ENCODE data around the gene CMTM7.
A peak's percentile ranks its signal among the peaks of the same experiment; 100 is the strongest.

Gene CMTM7

GRCh38 chr3:32454111-32454510 lies 62.5 kb downstream of the CMTM7 start:
- TF ChIP-seq CTCF (IDR thresholded peaks at IDR 0.05; ENCODE audit: low read depth, low read length) (no peak), MYC (IDR thresholded peaks at IDR 0.05; ENCODE audit: low read depth, low read length) (no peak), POLR2A (IDR thresholded peaks at IDR 0.05; ENCODE audit: extremely low read depth, insufficient read length) (no peak), MAX (IDR thresholded peaks at IDR 0.05; ENCODE audit: low read depth, low read length) (no peak)
- DNase-seq (ENCODE audit: low read depth): no peak
- no peak overlapping the region for H3K4me3 ChIP-seq (ENCODE audit: low read depth, low read length)

GRCh38 chr3:32454731-32455608 lies 63.3 kb downstream of the CMTM7 start:
- no peak overlapping the region for H3K4me3 ChIP-seq (ENCODE audit: low read depth, low read length)
- TF ChIP-seq POLR2A (IDR thresholded peaks at IDR 0.05; ENCODE audit: extremely low read depth, insufficient read length) (no peak), CTCF (IDR thresholded peaks at IDR 0.05; ENCODE audit: low read depth, low read length) (no peak), MYC (IDR thresholded peaks at IDR 0.05; ENCODE audit: low read depth, low read length) (no peak), MAX (IDR thresholded peaks at IDR 0.05; ENCODE audit: low read depth, low read length) (no peak)

GRCh38 chr3:32455609-32456428 lies 64.2 kb downstream of the CMTM7 start:
- no peak overlapping the region for H3K4me3 ChIP-seq (ENCODE audit: low read depth, low read length)
- no peak for DNase-seq (ENCODE audit: low read depth)
- TF ChIP-seq POLR2A (IDR thresholded peaks at IDR 0.05; ENCODE audit: extremely low read depth, insufficient read length) (no peak), MYC (IDR thresholded peaks at IDR 0.05; ENCODE audit: low read depth, low read length) (no peak), MAX (IDR thresholded peaks at IDR 0.05; ENCODE audit: low read depth, low read length) (no peak), CTCF (IDR thresholded peaks at IDR 0.05; ENCODE audit: low read depth, low read length) (no peak)

More at GRCh38 chr3:32454731-32455608, 63.3 kb downstream of the CMTM7 start:
- DNase-seq (ENCODE audit: low read depth): no peak

GRCh38 chr3:32456429-32457130 lies 64.9 kb downstream of the CMTM7 start:
- no peak for DNase-seq (ENCODE audit: low read depth)
- no peak overlapping the region for H3K4me3 ChIP-seq (ENCODE audit: low read depth, low read length)
- TF ChIP-seq MAX (IDR thresholded peaks at IDR 0.05; ENCODE audit: low read depth, low read length) (no peak), CTCF (IDR thresholded peaks at IDR 0.05; ENCODE audit: low read depth, low read length) (no peak), POLR2A (IDR thresholded peaks at IDR 0.05; ENCODE audit: extremely low read depth, insufficient read length) (no peak), MYC (IDR thresholded peaks at IDR 0.05; ENCODE audit: low read depth, low read length) (no peak)

GRCh38 chr3:32457971-32458471 lies 66.4 kb downstream of the CMTM7 start:
- DNase-seq (ENCODE audit: low read depth): peak; percentile 73
- peak overlapping the region; percentile 8 for H3K4me3 ChIP-seq (ENCODE audit: low read depth, low read length)
- peak; percentile 77 for TF ChIP-seq MAX (IDR thresholded peaks at IDR 0.05; ENCODE audit: low read depth, low read length)
- TF ChIP-seq CTCF (IDR thresholded peaks at IDR 0.05; ENCODE audit: low read depth, low read length): no peak
- peak; percentile 64 for TF ChIP-seq MYC (IDR thresholded peaks at IDR 0.05; ENCODE audit: low read depth, low read length)
